ENCODE measurements around the gene CD53. TPM values are rescaled to one million over a fixed set of nuclear protein-coding genes. Genes with fewer than 3 reads are reported as not detected.

CD53 gene
- polyA plus RNA-seq, 1 donor from 2014 or later = not detected

- no peaks in the 10 kb centered on the region for H4K20me1 ChIP-seq (ENCODE audit: insufficient read depth)
Measured at GRCh38 chr1:110893908-110894490, 21.1 kb downstream of the CD53 start.

GRCh38 chr1:110896090-110896489 lies 23.1 kb downstream of the CD53 start:
- H3K9me2 ChIP-seq (ENCODE audit: insufficient read depth, low read length) = no peaks in the 10 kb centered on the region
- TF ChIP-seq EP300 (conservative IDR thresholded peaks at IDR 0.05; ENCODE audit: poor library complexity, severe bottlenecking) (no peak), POLR2AphosphoS5 (IDR thresholded peaks at IDR 0.05) (no peak), CTCF (IDR thresholded peaks at IDR 0.05; ENCODE audit: poor library complexity, severe bottlenecking) (no peak), RAD21 (conservative IDR thresholded peaks at IDR 0.05) (no peak), MXI1 (conservative IDR thresholded peaks at IDR 0.05; ENCODE audit: poor library complexity, severe bottlenecking) (no peak), REST (IDR thresholded peaks at IDR 0.05; ENCODE audit: borderline replicate concordance) (no peak)
- no peak overlapping the region for H2AFZ ChIP-seq (ENCODE audit: low read depth, low read length)
- H4K20me1 ChIP-seq (ENCODE audit: insufficient read depth) = no peaks in the 10 kb centered on the region
- no peak overlapping the region for H3K27ac ChIP-seq (ENCODE audit: low read length)
- H3K27me3 ChIP-seq (ENCODE audit: insufficient read depth, low read depth, low read length) = no peaks in the 10 kb centered on the region
- H3K9me3 ChIP-seq (ENCODE audit: low read length) = no peaks in the 10 kb centered on the region
- no peaks in the 10 kb centered on the region for H3K79me2 ChIP-seq (replicated peaks; ENCODE audit: insufficient read depth, low read length)
- H3F3A ChIP-seq (ENCODE audit: insufficient read depth, low read length, poor library complexity, severe bottlenecking) = no peaks in the 10 kb centered on the region
- H3K9ac ChIP-seq (ENCODE audit: low read length) = no peak overlapping the region
- H3K4me3 ChIP-seq (ENCODE audit: low read length) = no peak overlapping the region
- H3K4me2 ChIP-seq (ENCODE audit: low read length) = no peak overlapping the region
- no peaks in the 10 kb centered on the region for H3K36me3 ChIP-seq (ENCODE audit: insufficient read depth, low read length)

More at GRCh38 chr1:110893908-110894490, 21.1 kb downstream of the CD53 start:
- Histone ChIP-seq H3K27me3 (ENCODE audit: insufficient read depth, low read depth, low read length) (no peaks in the 10 kb centered on the region), H2AFZ (ENCODE audit: low read depth, low read length) (no peak overlapping the region), H3K36me3 (ENCODE audit: insufficient read depth, low read length) (no peaks in the 10 kb centered on the region), H3K9me2 (ENCODE audit: insufficient read depth, low read length) (no peaks in the 10 kb centered on the region), H3F3A (ENCODE audit: insufficient read depth, low read length, poor library complexity, severe bottlenecking) (no peaks in the 10 kb centered on the region), H3K4me3 (ENCODE audit: low read length) (no peak overlapping the region), H3K79me2 (replicated peaks; ENCODE audit: insufficient read depth, low read length) (no peaks in the 10 kb centered on the region), H3K9me3 (ENCODE audit: low read length) (no peaks in the 10 kb centered on the region), H3K27ac (ENCODE audit: low read length) (no peak overlapping the region), H3K9ac (ENCODE audit: low read length) (no peak overlapping the region), H3K4me2 (ENCODE audit: low read length) (no peak overlapping the region)
- TF ChIP-seq TAF1 (IDR thresholded peaks at IDR 0.05; ENCODE audit: low read depth) = no peak

- Histone ChIP-seq H3K27ac (ENCODE audit: low read length) (no peak overlapping the region), H3F3A (ENCODE audit: insufficient read depth, low read length, poor library complexity, severe bottlenecking) (no peaks in the 10 kb centered on the region), H3K9ac (ENCODE audit: low read length) (no peak overlapping the region), H3K79me2 (replicated peaks; ENCODE audit: insufficient read depth, low read length) (no peaks in the 10 kb centered on the region), H3K9me2 (ENCODE audit: insufficient read depth, low read length) (no peaks in the 10 kb centered on the region), H3K9me3 (ENCODE audit: low read length) (no peaks in the 10 kb centered on the region), H3K27me3 (ENCODE audit: insufficient read depth, low read depth, low read length) (no peaks in the 10 kb centered on the region), H3K4me3 (ENCODE audit: low read length) (no peak overlapping the region), H4K20me1 (ENCODE audit: insufficient read depth) (no peaks in the 10 kb centered on the region), H2AFZ (ENCODE audit: low read depth, low read length) (no peak overlapping the region), H3K4me2 (ENCODE audit: low read length) (no peak overlapping the region), H3K36me3 (ENCODE audit: insufficient read depth, low read length) (no peaks in the 10 kb centered on the region)
- TF ChIP-seq MXI1 (conservative IDR thresholded peaks at IDR 0.05; ENCODE audit: poor library complexity, severe bottlenecking) (no peak), POLR2AphosphoS5 (IDR thresholded peaks at IDR 0.05) (no peak), REST (IDR thresholded peaks at IDR 0.05; ENCODE audit: borderline replicate concordance) (no peak), SMC3 (conservative IDR thresholded peaks at IDR 0.05; ENCODE audit: poor library complexity) (no peak), EP300 (conservative IDR thresholded peaks at IDR 0.05; ENCODE audit: poor library complexity, severe bottlenecking) (no peak), CTCF (IDR thresholded peaks at IDR 0.05; ENCODE audit: poor library complexity, severe bottlenecking) (no peak), TAF1 (IDR thresholded peaks at IDR 0.05; ENCODE audit: low read depth) (no peak), RAD21 (conservative IDR thresholded peaks at IDR 0.05) (no peak), EZH2 (IDR thresholded peaks at IDR 0.05; ENCODE audit: borderline replicate concordance, insufficient read depth, low read length, poor library complexity, severe bottlenecking) (no peak)
Measured at GRCh38 chr1:110897681-110898080, 24.7 kb downstream of the CD53 start.

All from neural cell (in vitro differentiated cells).